Fibroblast of lung (primary cell): ENCODE measurements around the gene HLA-DOA. TPM values are rescaled to one million over a fixed set of nuclear protein-coding genes. Genes with fewer than 3 reads are reported as not detected.

Experiments used
- DNase-seq, 2 donors: peaks; one replicate each; pipeline versions ENCODE4 v3.0.0 to v3.0.0-alpha.2; 2010; ENCODE audit warnings: low read depth in 2 of 2
- H2AFZ ChIP-seq: 2 replicates; pipeline ENCODE4 v1.5.1; 2012; ENCODE audit warnings: low read length, control low read depth, inconsistent platforms
- H3K27ac ChIP-seq: 2 replicates; pipeline ENCODE4 v1.5.1; 2011; ENCODE audit warnings: low read length, control low read depth; ENCODE audit not compliant: insufficient read depth
- H3K27me3 ChIP-seq: 2 replicates; pipeline ENCODE4 v1.5.1; 2011; ENCODE audit warnings: mild to moderate bottlenecking, low read length; ENCODE audit not compliant: control insufficient read depth, insufficient read depth
- H3K36me3 ChIP-seq: 2 replicates; pipeline ENCODE4 v1.5.1; 2011; ENCODE audit warnings: low read length; ENCODE audit not compliant: control insufficient read depth, insufficient read depth
- H3K4me1 ChIP-seq: 2 replicates; pipeline ENCODE4 v1.5.1; 2011; ENCODE audit warnings: low read length; ENCODE audit not compliant: control insufficient read depth, insufficient read depth; ENCODE audit errors: extremely low read depth
- H3K4me2 ChIP-seq: 2 replicates; pipeline ENCODE4 v1.5.1; 2011; ENCODE audit warnings: low read length, control low read depth; ENCODE audit not compliant: insufficient read depth; ENCODE audit errors: extremely low read depth
- H3K4me3 ChIP-seq, 4 experiments: fragments of 200-600 bp in 1 of 4; sonication (generic) in 1 of 4; replicated peaks in 1 of 4; 2 replicates each; pipeline ENCODE4 v1.5.1; 2011 to 2016; ENCODE audit warnings: low read length in 4 of 4, low read depth in 3 of 4, mild to moderate bottlenecking in 3 of 4, control low read depth in 2 of 4, inconsistent platforms in 1 of 4, mixed read lengths in 1 of 4; ENCODE audit not compliant: insufficient read depth in 1 of 4; ENCODE audit errors: control extremely low read depth in 1 of 4
- H3K79me2 ChIP-seq: 2 replicates; pipeline ENCODE4 v1.5.1; 2012; ENCODE audit warnings: mild to moderate bottlenecking, low read length, inconsistent platforms; ENCODE audit not compliant: control insufficient read depth, insufficient read depth
- H3K9ac ChIP-seq: 2 replicates; pipeline ENCODE4 v1.5.1; 2011; ENCODE audit warnings: mild to moderate bottlenecking, low read length, control low read depth; ENCODE audit not compliant: insufficient read depth
- H3K9me3 ChIP-seq: 2 replicates; pipeline ENCODE4 v1.5.1; 2012; ENCODE audit warnings: low read depth, low read length; ENCODE audit not compliant: control insufficient read depth, insufficient read depth
- H4K20me1 ChIP-seq: 2 replicates; pipeline ENCODE4 v1.5.1; 2011; ENCODE audit warnings: low read length; ENCODE audit not compliant: control insufficient read depth, insufficient read depth; ENCODE audit errors: extremely low read depth
- EZH2 ChIP-seq: IDR thresholded peaks from 2 replicates; pipeline ENCODE4 v1.5.1; 2012; ENCODE audit warnings: low read length, control low read depth, mild to moderate bottlenecking; ENCODE audit errors: missing control alignments
- polyA plus RNA-seq, 2 donors: library from polyadenylated mRNA; depleted of rRNA in 1 of 2; stranded (reverse) in 1 of 2; unstranded in 1 of 2; fragments of >200 nt; gene quantifications; 2 replicates each; pipeline ENCODE4 v1.2.1, GENCODE V29; 2011 to 2012; ENCODE audit warnings: missing spikeins in 1 of 2
- total RNA-seq: library from RNA; depleted of rRNA; stranded (reverse); fragments of >200 nt; gene quantifications from 2 replicates; pipeline ENCODE4 v1.2.1, GENCODE V29; 2014
- TF ChIP-seq, protein P1 (sequence below), 2 donors: IDR thresholded peaks in 1 of 2; conservative IDR thresholded peaks in 1 of 2; 1 replicate in 1 of 2; 2 replicates in 1 of 2; pipeline ENCODE4 v1.5.1; 2011 to 2012; ENCODE audit warnings: low read length in 2 of 2, control low read depth in 1 of 2, inconsistent platforms in 1 of 2, low read depth in 1 of 2, mild to moderate bottlenecking in 1 of 2

The HLA-DOA gene
- total and polyA plus RNA-seq, 2 donors (not counting 1 experiment from before 2014, with no cell fraction given) = not detected

DNA sequence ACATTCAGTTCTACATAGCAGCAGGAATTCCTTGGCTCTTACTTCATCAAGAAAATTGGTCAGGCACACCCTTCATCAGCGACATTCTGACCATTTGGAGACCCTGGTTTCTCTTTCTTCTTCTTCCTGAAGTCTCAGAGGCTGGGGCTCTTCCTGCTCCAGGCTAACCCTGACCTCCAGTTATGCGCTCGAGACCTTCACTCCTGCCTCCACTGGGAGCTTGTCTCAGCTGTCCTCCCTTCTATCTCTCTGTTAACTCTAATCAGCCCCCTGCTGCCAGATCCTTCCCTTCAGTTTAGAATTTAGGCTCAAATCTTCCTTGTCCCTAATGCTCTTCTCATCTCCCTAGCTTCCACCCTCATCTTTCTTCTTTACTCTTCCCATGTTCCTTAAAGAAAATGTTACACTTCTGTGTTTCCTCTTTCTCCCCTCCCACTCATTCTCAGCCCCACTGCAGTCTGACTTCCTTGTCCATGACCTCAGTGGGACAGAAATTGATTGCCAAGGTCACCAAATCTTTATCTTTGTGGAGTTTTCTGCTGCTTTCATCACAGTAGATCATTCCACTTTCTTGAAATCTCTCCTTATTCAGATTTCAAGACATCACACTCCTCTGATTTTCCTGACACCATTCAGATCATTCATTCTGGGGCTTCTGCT is 8.4 kb upstream of the HLA-DOA start:
- no peak overlapping the region for H3K9ac ChIP-seq
- H3K27ac ChIP-seq = no peak overlapping the region
- H3K9me3 ChIP-seq = no peaks in the 10 kb centered on the region
- TF ChIP-seq, protein P1, sequence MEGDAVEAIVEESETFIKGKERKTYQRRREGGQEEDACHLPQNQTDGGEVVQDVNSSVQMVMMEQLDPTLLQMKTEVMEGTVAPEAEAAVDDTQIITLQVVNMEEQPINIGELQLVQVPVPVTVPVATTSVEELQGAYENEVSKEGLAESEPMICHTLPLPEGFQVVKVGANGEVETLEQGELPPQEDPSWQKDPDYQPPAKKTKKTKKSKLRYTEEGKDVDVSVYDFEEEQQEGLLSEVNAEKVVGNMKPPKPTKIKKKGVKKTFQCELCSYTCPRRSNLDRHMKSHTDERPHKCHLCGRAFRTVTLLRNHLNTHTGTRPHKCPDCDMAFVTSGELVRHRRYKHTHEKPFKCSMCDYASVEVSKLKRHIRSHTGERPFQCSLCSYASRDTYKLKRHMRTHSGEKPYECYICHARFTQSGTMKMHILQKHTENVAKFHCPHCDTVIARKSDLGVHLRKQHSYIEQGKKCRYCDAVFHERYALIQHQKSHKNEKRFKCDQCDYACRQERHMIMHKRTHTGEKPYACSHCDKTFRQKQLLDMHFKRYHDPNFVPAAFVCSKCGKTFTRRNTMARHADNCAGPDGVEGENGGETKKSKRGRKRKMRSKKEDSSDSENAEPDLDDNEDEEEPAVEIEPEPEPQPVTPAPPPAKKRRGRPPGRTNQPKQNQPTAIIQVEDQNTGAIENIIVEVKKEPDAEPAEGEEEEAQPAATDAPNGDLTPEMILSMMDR (conservative IDR thresholded peaks at IDR 0.05 in 1 of 2, IDR thresholded peaks at IDR 0.05 in 1 of 2; ENCODE audit: low read depth in 1 of 2, low read length in 2 of 2) = no peak
- TF ChIP-seq EZH2 = no peak
- H3K79me2 ChIP-seq = no peaks in the 10 kb centered on the region
- no peaks in the 10 kb centered on the region for H3K4me1 ChIP-seq
- H3K4me3 ChIP-seq = no peak overlapping the region
- H3K4me2 ChIP-seq = no peak overlapping the region
- peaks cover 21% of the 10 kb centered on the region for H3K27me3 ChIP-seq
- H4K20me1 ChIP-seq = no peaks in the 10 kb centered on the region
- no peaks in the 10 kb centered on the region for H3K36me3 ChIP-seq
- no peak for DNase-seq
- no peak overlapping the region for H2AFZ ChIP-seq

DNA sequence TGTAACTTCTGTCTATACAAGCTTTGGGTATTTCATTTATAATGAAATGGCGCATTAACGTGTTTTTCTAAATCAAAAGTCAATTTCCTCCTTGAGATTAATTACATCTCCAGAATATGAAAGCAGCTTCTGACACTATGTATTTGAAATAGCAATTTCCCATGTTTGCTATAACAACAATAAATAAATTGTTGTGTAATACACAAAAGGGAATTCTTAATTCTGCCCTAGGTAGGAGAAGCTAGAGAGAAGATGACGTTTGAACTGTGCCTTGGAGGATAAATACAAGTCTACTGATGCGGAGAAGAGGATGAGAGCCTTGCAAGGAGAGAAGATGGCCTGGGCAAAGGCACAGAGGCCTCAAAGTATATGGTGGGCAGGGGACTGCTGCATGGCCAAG is 7.6 kb upstream of the HLA-DOA start:
- no peak overlapping the region for H3K4me3 ChIP-seq
- TF ChIP-seq, protein P1 (conservative IDR thresholded peaks at IDR 0.05 in 1 of 2, IDR thresholded peaks at IDR 0.05 in 1 of 2; ENCODE audit: low read depth in 1 of 2, low read length in 2 of 2) = no peak
- TF ChIP-seq EZH2 = no peak
- peaks cover 21% of the 10 kb centered on the region for H3K27me3 ChIP-seq
- DNase-seq = no peak
- no peaks in the 10 kb centered on the region for H3K4me1 ChIP-seq
- no peak overlapping the region for H3K4me2 ChIP-seq
- no peaks in the 10 kb centered on the region for H3K36me3 ChIP-seq
- H2AFZ ChIP-seq = no peak overlapping the region
- H3K9ac ChIP-seq = no peak overlapping the region
- no peak overlapping the region for H3K27ac ChIP-seq
- no peaks in the 10 kb centered on the region for H4K20me1 ChIP-seq
- no peaks in the 10 kb centered on the region for H3K79me2 ChIP-seq
- H3K9me3 ChIP-seq = no peaks in the 10 kb centered on the region

DNA sequence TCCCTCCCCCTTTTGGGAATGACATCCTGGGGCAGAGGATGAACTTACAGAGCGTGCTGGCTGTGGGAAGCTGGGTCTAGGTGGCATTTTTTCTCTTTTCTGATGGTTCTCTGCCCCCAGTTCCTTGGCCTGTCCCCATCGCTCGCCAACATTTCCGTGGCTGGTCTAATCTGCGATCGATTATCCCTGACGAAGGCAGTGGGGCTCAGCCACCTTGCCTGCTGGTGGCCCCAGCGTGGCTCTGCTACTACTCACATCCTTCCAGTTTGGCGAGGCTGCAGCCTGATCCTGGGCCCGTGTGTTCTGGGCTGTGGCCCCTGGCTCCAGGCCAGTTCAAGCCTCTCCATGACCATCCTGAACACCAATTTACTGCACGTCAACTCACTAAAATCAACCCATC is 6.4 kb upstream of the HLA-DOA start:
- TF ChIP-seq EZH2 = no peak
- TF ChIP-seq, protein P1 (conservative IDR thresholded peaks at IDR 0.05 in 1 of 2, IDR thresholded peaks at IDR 0.05 in 1 of 2; ENCODE audit: low read depth in 1 of 2, low read length in 2 of 2) = no peak
- no peaks in the 10 kb centered on the region for H3K4me1 ChIP-seq
- no peak overlapping the region for H3K27ac ChIP-seq
- peaks cover 21% of the 10 kb centered on the region for H3K27me3 ChIP-seq
- no peaks in the 10 kb centered on the region for H4K20me1 ChIP-seq
- no peak overlapping the region for H3K4me2 ChIP-seq
- no peaks in the 10 kb centered on the region for H3K9me3 ChIP-seq
- no peak for DNase-seq
- H3K4me3 ChIP-seq = no peak overlapping the region
- no peaks in the 10 kb centered on the region for H3K79me2 ChIP-seq
- no peaks in the 10 kb centered on the region for H3K36me3 ChIP-seq
- no peak overlapping the region for H2AFZ ChIP-seq
- no peak overlapping the region for H3K9ac ChIP-seq
